IPS-18c (cell line): Measurements from ENCODE around the gene OR6V1.
"Not testable (repeated sequence)": the region's sequence is repeated elsewhere in the genome, so short reads cannot be mapped to it uniquely, and the experiment has no call there.

Experiments used
- H3K4me3 ChIP-seq: 2 replicates; pipeline ENCODE4 v1.7.0; 2013; ENCODE audit warnings: low read depth, mild to moderate bottlenecking, low read length, moderate library complexity; ENCODE audit not compliant: insufficient read depth
- H3K9me3 ChIP-seq: one replicate; pipeline ENCODE4 v1.6.1; 2013; ENCODE audit warnings: mild to moderate bottlenecking, low read length, moderate library complexity; ENCODE audit not compliant: control insufficient read depth, insufficient read depth

Gene OR6V1

DNA sequence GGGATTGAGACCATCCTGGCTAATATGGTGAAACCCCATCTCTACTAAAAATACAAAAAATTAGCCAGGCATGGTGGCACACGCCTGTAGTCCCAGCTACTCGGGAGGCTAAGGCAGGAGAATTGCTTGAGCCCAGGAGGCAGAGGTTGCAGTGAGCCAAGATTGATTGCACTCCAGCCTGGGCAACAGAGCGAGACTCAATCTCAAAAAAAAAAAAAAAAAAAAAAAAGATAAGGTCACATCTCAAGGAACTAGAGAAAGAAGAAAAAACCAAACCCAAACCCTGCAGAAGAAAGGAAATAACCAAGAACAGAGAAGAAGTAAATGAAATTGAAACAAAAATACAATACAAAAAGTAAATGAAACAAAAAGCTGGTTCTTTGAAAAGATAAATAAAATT lies 33.5 kb downstream of the OR6V1 start:
- H3K9me3 ChIP-seq: not testable (repeated sequence)

DNA sequence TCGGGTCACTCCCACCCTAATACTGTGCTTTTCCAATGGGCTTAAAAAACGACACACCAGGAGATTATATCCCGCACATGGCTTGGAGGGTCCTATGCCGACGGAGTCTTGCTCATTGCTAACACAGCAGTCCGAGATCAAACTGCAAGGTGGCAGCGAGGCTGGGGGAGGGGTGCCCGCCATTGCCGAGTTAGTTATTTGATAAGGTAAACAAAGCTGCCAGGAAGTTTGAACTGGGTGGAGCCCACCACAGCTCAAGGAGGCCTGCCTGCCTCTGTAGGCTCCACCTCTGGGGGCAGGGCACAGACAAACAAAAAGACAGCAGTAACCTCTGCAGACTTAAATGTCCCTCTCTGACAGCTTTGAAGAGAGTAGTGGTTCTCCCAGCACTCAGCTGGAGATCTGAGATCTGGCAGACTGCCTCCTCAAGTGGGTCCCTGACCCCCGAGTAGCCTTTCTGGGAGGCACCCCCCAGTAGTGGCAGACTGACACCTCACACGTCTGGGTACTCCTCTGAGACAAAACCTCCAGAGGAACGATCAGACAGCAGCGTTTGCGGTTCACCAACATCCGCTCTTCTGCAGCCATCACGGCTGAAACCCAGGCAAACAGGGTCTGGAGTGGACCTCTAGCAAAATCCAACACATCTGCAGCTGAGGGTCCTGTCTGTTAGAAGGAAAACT lies 36.5 kb downstream of the OR6V1 start:
- H3K4me3 ChIP-seq, H3K9me3 ChIP-seq: not testable (repeated sequence)

More for the DNA sequence above, 33.5 kb downstream of the OR6V1 start:
- not testable (repeated sequence) for H3K4me3 ChIP-seq

DNA sequence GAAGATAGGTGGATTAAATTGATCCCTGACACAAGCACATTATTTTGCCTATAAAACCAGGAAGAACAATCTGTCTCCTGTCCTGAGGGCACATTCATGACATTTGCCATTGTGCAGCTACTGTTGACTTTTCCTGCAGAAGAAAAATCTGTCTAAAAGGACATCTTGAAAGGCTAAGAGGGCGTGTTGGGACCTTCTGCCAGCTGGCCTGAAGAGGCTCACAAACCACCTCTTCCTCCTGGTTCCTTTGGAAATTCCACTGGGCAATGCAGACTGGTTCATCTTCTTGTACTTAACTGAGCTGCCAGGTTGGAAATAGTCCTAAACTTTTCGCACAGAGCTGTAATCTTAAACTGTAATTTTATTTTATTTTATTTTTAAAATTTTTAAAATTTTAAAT lies 44.0 kb downstream of the OR6V1 start:
- no peak overlapping the region for H3K4me3 ChIP-seq

DNA sequence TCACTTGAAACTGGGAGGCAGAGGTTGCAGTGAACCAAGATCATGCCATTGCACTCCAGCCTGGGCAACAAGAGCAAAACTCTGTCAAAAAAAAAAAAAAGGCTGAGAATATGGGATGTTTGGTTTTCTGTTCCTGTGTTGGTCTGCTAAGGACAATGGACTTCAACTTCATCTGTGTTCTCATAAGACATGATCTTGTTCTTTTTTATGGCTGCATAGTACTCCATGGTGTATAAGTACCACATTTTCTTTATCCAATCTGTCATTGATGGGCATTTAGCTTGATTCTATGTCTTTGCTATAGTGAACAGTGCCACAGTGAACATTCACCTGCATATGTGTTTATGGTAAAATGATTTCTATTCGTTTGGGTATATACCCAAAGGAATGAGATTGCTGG lies 47.4 kb downstream of the OR6V1 start:
- not testable (repeated sequence) for H3K9me3 ChIP-seq, H3K4me3 ChIP-seq

More for the DNA sequence above, 44.0 kb downstream of the OR6V1 start:
- no peaks in the 10 kb centered on the region for H3K9me3 ChIP-seq
